ENCODE results near the gene CAGE1. TPM values are rescaled to one million over a fixed set of nuclear protein-coding genes. Genes with fewer than 3 reads are reported as not detected.

The CAGE1 gene
- total RNA-seq, 1 donor from 2014 or later = not detected

DNA sequence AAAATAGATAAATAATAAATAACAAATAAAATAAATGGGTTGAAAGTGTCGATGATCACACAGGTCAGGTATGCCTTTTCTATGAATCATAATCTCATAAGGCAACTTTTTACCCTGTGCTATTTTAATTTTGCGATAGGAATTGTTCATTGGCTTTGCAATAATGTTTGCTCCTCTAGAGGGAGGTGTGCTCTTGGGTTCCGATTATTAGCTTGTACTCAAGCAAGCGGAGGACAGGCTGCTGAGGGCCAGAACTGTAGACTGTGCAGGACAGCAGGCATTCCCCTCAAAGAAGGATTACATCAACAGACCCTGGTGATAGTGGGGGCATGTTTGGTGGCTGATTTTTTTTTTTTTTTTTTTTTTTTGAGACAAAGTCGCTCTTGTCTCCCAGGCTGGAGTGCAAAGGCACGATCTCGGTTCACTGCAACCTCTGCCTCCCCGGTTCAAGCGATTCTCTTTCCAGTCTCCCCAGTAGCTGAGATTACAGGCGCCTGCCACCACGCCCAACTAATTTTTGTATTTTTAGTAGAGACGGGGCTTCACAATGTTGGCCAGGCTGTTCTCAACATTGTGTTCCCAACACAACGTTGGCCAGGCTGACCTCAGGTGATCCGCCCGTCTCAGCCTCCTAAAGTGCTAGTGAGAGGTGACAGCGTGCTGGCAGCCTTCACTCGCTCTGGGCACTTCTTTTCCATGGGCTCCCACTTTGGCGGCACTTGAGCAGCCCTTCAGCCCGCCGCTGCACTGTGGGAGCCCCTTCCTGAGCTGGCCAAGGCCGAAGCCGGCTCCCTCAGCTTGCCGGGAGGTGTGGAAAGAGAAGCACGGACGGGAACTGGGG is 35.6 kb upstream of the CAGE1 start:
- Histone ChIP-seq H3K36me3 (peaks cover 4% of the 10 kb centered on the region), H3K27me3 (ENCODE audit: low read depth) (no peaks in the 10 kb centered on the region), H3K4me3 (no peak overlapping the region), H3K27ac (replicated peaks) (peak overlapping the region; percentile 72), H3K9me3 (replicated peaks) (no peaks in the 10 kb centered on the region), H3K4me1 (no peaks in the 10 kb centered on the region)
- DNase-seq = peak; percentile 38
- TF ChIP-seq, protein P1, sequence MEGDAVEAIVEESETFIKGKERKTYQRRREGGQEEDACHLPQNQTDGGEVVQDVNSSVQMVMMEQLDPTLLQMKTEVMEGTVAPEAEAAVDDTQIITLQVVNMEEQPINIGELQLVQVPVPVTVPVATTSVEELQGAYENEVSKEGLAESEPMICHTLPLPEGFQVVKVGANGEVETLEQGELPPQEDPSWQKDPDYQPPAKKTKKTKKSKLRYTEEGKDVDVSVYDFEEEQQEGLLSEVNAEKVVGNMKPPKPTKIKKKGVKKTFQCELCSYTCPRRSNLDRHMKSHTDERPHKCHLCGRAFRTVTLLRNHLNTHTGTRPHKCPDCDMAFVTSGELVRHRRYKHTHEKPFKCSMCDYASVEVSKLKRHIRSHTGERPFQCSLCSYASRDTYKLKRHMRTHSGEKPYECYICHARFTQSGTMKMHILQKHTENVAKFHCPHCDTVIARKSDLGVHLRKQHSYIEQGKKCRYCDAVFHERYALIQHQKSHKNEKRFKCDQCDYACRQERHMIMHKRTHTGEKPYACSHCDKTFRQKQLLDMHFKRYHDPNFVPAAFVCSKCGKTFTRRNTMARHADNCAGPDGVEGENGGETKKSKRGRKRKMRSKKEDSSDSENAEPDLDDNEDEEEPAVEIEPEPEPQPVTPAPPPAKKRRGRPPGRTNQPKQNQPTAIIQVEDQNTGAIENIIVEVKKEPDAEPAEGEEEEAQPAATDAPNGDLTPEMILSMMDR (IDR thresholded peaks at IDR 0.05; ENCODE audit: borderline replicate concordance) = peak; percentile 62
- intact Hi-C loops (cut with micrococcal nuclease) = no loop called here

DNA sequence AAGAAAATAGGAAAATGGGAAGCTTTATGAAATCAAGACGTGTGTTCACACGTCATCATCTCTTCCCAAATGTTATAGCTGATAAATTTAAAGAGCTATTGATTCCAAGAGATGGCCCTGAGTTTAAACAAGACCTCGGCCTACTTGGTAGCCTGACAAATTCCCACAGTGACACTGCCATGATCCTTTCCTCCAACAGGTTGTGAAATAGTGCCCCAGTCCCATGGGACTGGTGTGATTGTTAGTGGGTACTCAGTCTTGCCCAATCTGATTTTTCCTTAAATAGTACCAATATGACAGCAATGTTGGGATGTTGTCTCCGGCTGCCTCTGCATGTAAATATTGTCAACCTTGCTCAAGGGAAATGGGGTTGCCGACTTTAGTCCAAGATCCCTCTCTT is 34.5 kb upstream of the CAGE1 start:
- H3K27ac ChIP-seq (replicated peaks) = no peak overlapping the region
- DNase-seq = no peak
- H3K9me3 ChIP-seq (replicated peaks) = no peaks in the 10 kb centered on the region
- intact Hi-C loops (cut with micrococcal nuclease) = no loop called here
- no peaks in the 10 kb centered on the region for H3K27me3 ChIP-seq (ENCODE audit: low read depth)
- no peaks in the 10 kb centered on the region for H3K4me1 ChIP-seq
- no peak overlapping the region for H3K4me3 ChIP-seq
- H3K36me3 ChIP-seq = peaks cover 4% of the 10 kb centered on the region
- TF ChIP-seq, protein P1 (IDR thresholded peaks at IDR 0.05; ENCODE audit: borderline replicate concordance) = no peak

DNA sequence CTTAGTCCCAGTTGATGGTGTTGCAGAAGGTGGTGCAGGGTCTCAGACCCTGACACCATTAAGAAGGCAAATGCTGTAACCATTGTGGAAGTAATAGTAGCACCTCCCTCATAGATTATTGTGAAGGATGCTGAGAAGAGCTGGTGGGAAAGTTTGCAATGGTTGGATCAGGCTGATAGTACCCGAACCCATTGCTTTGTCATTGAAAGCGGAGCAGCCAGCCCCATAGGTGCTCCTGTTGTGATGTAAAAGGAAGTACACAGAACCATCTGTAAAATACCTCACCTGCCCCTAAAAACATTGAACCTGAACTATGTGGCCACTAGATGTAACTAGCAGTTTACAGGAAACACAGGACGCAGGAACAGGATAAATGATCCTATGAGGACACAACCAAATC is 31.5 kb upstream of the CAGE1 start:
- Histone ChIP-seq H3K4me3 (no peak overlapping the region), H3K27ac (replicated peaks) (no peak overlapping the region), H3K9me3 (replicated peaks) (no peaks in the 10 kb centered on the region), H3K4me1 (no peaks in the 10 kb centered on the region), H3K36me3 (peaks cover 30% of the 10 kb centered on the region), H3K27me3 (ENCODE audit: low read depth) (no peaks in the 10 kb centered on the region)
- DNase-seq = no peak
- TF ChIP-seq, protein P1 (IDR thresholded peaks at IDR 0.05; ENCODE audit: borderline replicate concordance) = no peak
- intact Hi-C loops (cut with micrococcal nuclease) = no loop called here

DNA sequence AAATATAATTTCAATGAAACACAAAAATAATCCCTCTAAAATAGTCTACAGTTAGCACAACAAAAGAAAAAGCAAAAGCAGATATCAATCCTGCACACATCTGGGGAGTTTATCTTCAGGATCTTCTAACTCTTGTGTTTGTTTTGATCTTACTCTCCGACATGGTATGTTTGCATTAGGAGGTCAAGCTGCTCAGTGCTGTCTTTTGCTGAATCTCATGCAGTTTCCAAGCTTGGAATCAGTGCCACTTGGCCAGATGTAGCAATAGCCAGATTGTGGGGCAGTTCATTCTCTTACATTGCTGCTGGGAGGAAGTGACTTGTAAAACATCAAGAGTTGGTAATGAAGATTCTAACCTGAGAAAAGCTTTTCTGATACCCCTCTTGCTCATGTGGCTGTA is 29.5 kb upstream of the CAGE1 start:
- DNase-seq = no peak
- TF ChIP-seq, protein P1 (IDR thresholded peaks at IDR 0.05; ENCODE audit: borderline replicate concordance) = no peak
- H3K27me3 ChIP-seq (ENCODE audit: low read depth) = no peaks in the 10 kb centered on the region
- H3K27ac ChIP-seq (replicated peaks) = no peak overlapping the region
- no peaks in the 10 kb centered on the region for H3K4me1 ChIP-seq
- H3K4me3 ChIP-seq = no peak overlapping the region
- H3K36me3 ChIP-seq = peaks cover 50% of the 10 kb centered on the region
- no peaks in the 10 kb centered on the region for H3K9me3 ChIP-seq (replicated peaks)
- intact Hi-C loops (cut with micrococcal nuclease) = no loop called here

DNA sequence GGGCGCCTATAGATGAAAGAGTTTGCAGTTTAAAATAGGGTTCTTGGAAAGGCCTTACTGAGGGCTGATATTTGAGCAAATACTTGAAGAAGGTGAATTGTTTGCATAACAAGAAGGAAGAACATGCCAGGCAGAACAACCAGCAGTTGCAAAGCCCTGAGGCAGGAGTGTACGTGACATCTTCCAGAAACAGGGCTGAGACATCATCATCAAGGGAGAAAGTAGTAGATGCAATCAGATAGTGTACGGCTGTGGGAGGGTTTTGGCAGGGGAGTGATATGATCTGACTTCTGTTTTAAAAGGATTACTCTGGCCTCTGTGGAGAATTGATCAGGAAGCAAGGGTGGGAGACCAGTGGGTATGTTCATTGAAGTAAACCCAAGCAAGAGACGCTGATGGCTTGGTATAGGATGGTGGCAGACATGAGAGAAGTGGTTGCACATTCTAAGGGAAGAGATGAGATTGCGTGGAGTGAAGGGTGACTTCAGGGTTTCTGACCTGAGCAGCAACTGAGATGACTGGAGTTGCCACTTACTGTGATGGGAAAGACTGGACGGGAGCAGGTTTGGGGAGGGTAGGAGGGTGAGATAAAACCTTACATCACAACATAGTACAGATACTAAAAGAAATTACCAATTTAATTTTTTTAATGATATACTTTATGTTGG is 28.8 kb upstream of the CAGE1 start:
- TF ChIP-seq, protein P1 (IDR thresholded peaks at IDR 0.05; ENCODE audit: borderline replicate concordance) = no peak
- no peak overlapping the region for H3K27ac ChIP-seq (replicated peaks)
- no peaks in the 10 kb centered on the region for H3K4me1 ChIP-seq
- no peaks in the 10 kb centered on the region for H3K9me3 ChIP-seq (replicated peaks)
- H3K27me3 ChIP-seq (ENCODE audit: low read depth) = no peaks in the 10 kb centered on the region
- intact Hi-C loops (cut with micrococcal nuclease) = no loop called here
- peaks cover 57% of the 10 kb centered on the region for H3K36me3 ChIP-seq
- no peak overlapping the region for H3K4me3 ChIP-seq
- DNase-seq = no peak

All from left ventricle myocardium inferior (tissue), 1 donor.